ENCODE results near the gene MAS1. TPM values are rescaled to one million over a fixed set of nuclear protein-coding genes. Genes with fewer than 3 reads are reported as not detected.

Gene MAS1
- total RNA-seq, 2 donors from 2014 or later, result 0.17 TPM; not detected in 1

DNA sequence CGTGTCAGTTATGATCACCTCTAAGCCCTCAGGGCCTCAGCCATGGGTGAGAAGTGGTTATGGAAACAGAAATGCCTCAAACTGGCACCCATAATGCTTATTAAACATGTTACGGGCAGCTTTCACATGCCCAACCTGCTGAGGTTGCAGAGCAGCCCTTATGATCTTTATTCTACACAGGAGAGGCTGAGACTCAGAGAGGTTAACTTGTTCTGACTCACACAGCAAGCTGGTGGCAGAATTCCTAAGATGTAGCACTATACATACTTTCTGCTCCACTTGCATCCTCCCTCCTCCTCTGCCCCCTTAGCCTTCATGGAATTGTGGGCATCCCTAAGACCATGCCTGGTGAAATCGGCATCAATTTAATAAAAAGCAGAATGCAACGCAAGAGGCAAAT is 43.4 kb downstream of the MAS1 start:
- Histone ChIP-seq H3K9me3 (no peaks in the 10 kb centered on the region), H3K27me3 (replicated peaks; ENCODE audit: insufficient read depth) (no peaks in the 10 kb centered on the region), H3K27ac (no peak overlapping the region), H3K4me1 (replicated peaks) (no peaks in the 10 kb centered on the region), H3K36me3 (no peaks in the 10 kb centered on the region), H3K4me3 (no peak overlapping the region)
- 73% methylated on average over 4 of the region's 4 CpGs for WGBS
- no peak for TF ChIP-seq POLR2AphosphoS5 (IDR thresholded peaks at IDR 0.05)
- no peak for TF ChIP-seq POLR2A (IDR thresholded peaks at IDR 0.05)
- intact Hi-C loops (cut with DNase I), result no loop called here
- no peak for DNase-seq (ENCODE audit: low spot score)

DNA sequence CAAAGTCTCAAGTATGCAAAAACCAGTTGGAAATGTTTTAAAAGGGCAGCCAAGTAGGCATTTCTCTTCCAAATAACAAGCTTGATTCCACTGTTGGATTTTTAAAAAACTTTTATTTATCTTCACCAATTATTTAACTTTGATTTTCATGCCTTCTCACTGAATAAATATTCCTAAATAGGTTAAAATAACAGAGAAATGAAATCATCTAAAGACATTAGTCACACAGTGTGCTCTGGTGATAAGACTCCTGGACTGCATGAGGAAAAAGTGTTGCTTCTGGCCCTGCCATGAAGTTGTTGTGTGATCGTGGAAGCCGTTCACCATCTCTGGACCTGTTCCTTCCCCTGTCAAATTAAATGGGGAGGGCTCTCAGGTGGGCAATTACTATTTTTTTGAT is 44.3 kb downstream of the MAS1 start:
- no peak overlapping the region for H3K4me3 ChIP-seq
- H3K36me3 ChIP-seq, result no peaks in the 10 kb centered on the region
- WGBS, result 28% methylated on average over 2 of the region's 2 CpGs
- H3K27ac ChIP-seq, result no peak overlapping the region
- TF ChIP-seq POLR2A (IDR thresholded peaks at IDR 0.05) (no peak), POLR2AphosphoS5 (IDR thresholded peaks at IDR 0.05) (no peak)
- TF ChIP-seq, protein P1, sequence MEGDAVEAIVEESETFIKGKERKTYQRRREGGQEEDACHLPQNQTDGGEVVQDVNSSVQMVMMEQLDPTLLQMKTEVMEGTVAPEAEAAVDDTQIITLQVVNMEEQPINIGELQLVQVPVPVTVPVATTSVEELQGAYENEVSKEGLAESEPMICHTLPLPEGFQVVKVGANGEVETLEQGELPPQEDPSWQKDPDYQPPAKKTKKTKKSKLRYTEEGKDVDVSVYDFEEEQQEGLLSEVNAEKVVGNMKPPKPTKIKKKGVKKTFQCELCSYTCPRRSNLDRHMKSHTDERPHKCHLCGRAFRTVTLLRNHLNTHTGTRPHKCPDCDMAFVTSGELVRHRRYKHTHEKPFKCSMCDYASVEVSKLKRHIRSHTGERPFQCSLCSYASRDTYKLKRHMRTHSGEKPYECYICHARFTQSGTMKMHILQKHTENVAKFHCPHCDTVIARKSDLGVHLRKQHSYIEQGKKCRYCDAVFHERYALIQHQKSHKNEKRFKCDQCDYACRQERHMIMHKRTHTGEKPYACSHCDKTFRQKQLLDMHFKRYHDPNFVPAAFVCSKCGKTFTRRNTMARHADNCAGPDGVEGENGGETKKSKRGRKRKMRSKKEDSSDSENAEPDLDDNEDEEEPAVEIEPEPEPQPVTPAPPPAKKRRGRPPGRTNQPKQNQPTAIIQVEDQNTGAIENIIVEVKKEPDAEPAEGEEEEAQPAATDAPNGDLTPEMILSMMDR (IDR thresholded peaks at IDR 0.05), result no peak
- intact Hi-C loops (cut with DNase I), result no loop called here
- no peak for DNase-seq (ENCODE audit: low spot score)
- no peaks in the 10 kb centered on the region for H3K9me3 ChIP-seq
- H3K27me3 ChIP-seq (replicated peaks; ENCODE audit: insufficient read depth), result no peaks in the 10 kb centered on the region
- no peaks in the 10 kb centered on the region for H3K4me1 ChIP-seq (replicated peaks)

DNA sequence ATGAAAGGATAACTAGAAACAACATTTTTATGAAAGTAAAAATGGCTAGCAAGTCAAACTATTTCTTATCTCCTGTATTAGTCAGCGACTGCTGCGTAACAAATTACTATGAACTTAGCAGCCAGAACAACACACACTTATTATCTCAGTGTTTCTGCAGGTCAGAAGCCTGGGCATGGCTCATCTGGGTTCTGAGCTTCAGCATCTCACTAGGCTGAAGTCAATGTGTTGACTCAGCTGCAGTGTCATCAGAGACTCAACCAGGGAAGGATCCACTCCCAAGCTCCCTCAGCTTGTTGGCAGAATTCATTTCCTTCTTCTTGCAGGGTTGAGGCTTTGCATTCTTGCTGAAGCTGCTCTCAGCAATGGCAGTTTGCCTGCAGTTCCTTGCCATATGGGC is 44.8 kb downstream of the MAS1 start:
- no peaks in the 10 kb centered on the region for H3K27me3 ChIP-seq (replicated peaks; ENCODE audit: insufficient read depth)
- TF ChIP-seq POLR2AphosphoS5 (IDR thresholded peaks at IDR 0.05) (no peak), POLR2A (IDR thresholded peaks at IDR 0.05) (no peak)
- TF ChIP-seq, protein P1 (IDR thresholded peaks at IDR 0.05), result no peak
- no peak for DNase-seq (ENCODE audit: low spot score)
- 97% methylated on average over 2 of the region's 2 CpGs for WGBS
- intact Hi-C loops (cut with DNase I), result no loop called here
- H3K9me3 ChIP-seq, result no peaks in the 10 kb centered on the region
- H3K27ac ChIP-seq, result no peak overlapping the region
- no peaks in the 10 kb centered on the region for H3K4me1 ChIP-seq (replicated peaks)
- no peaks in the 10 kb centered on the region for H3K36me3 ChIP-seq
- no peak overlapping the region for H3K4me3 ChIP-seq

DNA sequence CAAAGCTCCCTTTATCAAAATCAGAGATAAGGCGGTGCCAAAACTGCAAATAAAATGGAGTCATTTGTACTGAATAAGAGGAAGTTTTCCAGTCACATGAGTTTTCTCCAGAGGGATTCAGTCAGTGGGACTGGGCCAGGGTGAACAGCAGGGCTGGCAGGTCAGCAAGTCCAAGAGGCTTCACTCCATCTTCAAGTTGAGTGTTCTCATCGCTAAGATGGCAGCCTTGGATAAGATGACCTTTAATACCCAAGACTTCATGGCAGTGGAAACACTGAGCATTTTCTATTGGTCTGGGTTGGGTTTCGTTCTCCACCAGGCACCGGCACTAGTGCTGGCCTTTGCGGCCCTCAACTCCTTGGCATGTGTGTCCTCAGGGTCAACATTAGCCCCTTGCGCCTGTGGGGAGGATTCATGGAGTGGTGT is 48.8 kb downstream of the MAS1 start:
- H3K4me3 ChIP-seq, result no peak overlapping the region
- intact Hi-C loops (cut with DNase I), result no loop called here
- no peaks in the 10 kb centered on the region for H3K4me1 ChIP-seq (replicated peaks)
- 74% methylated on average over 6 of the region's 6 CpGs for WGBS
- TF ChIP-seq POLR2AphosphoS5 (IDR thresholded peaks at IDR 0.05), result no peak
- TF ChIP-seq, protein P1 (IDR thresholded peaks at IDR 0.05), result no peak
- no peak for TF ChIP-seq POLR2A (IDR thresholded peaks at IDR 0.05)
- DNase-seq (ENCODE audit: low spot score), result no peak
- H3K27ac ChIP-seq, result no peak overlapping the region
- H3K27me3 ChIP-seq (replicated peaks; ENCODE audit: insufficient read depth), result no peaks in the 10 kb centered on the region
- no peaks in the 10 kb centered on the region for H3K36me3 ChIP-seq
- no peaks in the 10 kb centered on the region for H3K9me3 ChIP-seq

Other genes with a start within 250 kb of the MAS1 start
- gene SOD2, start 197.7 kb upstream of the MAS1 start, total RNA-seq, result 100 to 1,000 TPM; 196 to 285 TPM
- 10 to 100 TPM; 84.1 to 99.3 TPM for gene WTAP, start 163.5 kb upstream of the MAS1 start, total RNA-seq
- gene ACAT2, start 128.9 kb upstream of the MAS1 start, total RNA-seq, result 10 to 100 TPM; 10.2 to 22.6 TPM
- gene TCP1, start 101.4 kb upstream of the MAS1 start, total RNA-seq, result 100 to 1,000 TPM; 145 to 187 TPM
- gene MRPL18, start 100.5 kb upstream of the MAS1 start, total RNA-seq, result 100 to 1,000 TPM in 1 of 2 donors, 10 to 100 TPM in 1; 76.0 to 103 TPM
- gene PNLDC1, start 90.7 kb upstream of the MAS1 start, total RNA-seq, result 1 to 10 TPM in 1 of 2 donors, not detected in 1; 5.6 TPM
- gene IGF2R, start 78.1 kb downstream of the MAS1 start, total RNA-seq, result 10 to 100 TPM; 60.3 to 91.3 TPM
- 1 to 10 TPM in 1 of 2 donors, under 1 TPM in 1; 0.80 to 4.4 TPM for gene SLC22A1, start 230.8 kb downstream of the MAS1 start, total RNA-seq

All from prostate gland (tissue), 2 donors.